ENCODE results near the gene SFXN4.
A peak's percentile ranks its signal among the peaks of the same experiment; 100 is the strongest.
"Not testable (repeated sequence)": the region's sequence is repeated elsewhere in the genome, so short reads cannot be mapped to it uniquely, and the experiment has no call there.

SFXN4 gene

DNA sequence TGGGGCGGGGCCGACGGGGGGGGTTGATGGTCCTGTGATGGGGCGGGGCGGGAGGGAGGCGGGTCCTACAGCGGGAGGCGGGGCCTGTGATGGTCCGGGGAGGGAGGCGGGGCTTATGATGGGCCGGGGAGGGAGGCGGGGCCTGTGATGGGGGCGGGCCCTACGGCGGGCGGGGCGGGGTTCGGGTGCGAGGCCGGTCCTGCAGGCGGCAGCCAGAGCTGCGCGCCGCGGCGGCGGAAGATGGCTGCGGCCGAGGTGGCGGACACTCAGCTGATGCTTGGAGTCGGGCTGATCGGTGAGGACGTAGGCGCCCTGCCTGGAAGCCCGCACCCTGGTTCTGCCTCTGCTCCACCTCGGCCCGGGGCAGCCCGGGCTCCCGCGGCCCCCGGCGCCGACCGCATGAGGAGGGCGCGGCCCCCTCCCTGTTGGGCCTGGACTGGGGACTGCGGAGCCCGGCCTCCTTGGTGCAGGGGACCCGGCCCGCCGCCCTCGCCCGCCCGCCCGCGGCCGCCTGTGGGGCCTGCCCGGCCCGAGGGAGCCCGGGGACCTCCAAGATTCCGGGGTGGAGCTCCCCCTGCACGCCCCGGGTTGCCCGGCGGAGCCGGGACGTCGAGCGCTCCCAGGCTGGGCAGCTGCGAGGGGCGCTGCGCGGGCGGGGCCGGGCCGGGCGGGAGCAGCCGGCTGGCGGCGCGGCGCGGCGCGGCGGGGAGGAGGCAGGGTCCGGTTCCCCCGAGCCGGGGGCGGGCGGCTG is 61.4 kb downstream of the SFXN4 start, which contains the start of gene DENND10:
Gene DENND10 (plus strand): TSS at position 211 of the 751 bp plus-strand sequence. CDS start 30 bp downstream, at position 241.
- peak; percentile 7 for DNase-seq

DNA sequence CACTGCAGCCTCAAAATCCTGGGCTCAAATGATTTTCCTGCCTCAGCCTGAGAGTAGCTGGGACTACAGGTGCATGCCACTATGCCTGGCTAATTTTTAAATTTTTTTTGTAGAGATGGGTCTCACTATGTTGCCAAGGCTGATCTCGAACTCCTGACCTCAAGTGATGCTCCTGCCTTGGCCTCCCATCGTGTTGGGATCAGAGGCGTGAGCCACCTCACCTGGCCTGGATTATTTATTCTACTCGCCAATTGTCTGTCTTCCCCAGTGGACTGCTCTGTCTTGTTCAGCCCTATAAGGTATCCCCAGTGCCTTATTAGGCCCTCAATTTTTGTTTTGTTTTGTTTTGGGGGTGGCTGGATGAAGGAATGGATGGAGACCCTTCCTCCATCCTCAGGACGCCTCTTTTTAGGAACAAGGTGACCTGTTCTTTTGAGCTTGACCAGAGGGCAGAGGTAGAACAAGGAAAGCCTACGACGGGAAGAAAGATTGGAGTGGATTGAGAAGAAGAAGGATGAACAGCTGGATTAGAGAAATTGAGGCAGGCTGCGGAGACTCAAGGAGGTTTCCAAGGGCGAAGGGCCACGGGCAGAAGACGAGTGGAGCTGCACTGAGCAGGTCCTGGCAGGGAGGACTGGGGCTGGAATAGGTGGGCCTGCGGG is 62.1 kb downstream of the SFXN4 start:
- no peak for DNase-seq

- no peak for DNase-seq
These were observed 64.0 kb downstream of the SFXN4 start for GRCh38 chr10:119101366-119102098.

- DNase-seq = no peak
These were observed 64.9 kb downstream of the SFXN4 start for GRCh38 chr10:119100434-119101238.

- no peak for DNase-seq
These were observed 66.9 kb downstream of the SFXN4 start for GRCh38 chr10:119098576-119098975.

- DNase-seq = not testable (repeated sequence)
These were observed 68.7 kb downstream of the SFXN4 start for GRCh38 chr10:119096641-119097415.

DNA sequence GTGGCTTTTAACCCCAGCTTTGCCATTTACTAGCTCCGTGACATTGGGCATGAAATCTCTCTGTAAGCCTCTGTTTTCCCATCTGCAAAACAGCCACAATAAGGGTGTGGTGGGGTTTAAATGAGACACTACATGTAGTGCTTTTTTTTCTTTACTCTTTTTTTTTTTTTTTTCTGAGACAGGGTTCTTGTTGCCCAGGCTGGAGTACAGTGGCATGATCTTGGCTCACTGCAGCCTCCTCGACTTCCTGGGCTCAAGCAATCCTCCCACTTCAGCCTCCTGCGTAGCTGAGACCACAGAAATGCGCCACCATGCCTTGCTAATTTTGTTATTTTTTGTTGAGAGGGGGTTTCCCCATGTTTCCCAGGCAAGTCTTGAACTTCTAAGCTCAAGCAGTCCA is 69.9 kb downstream of the SFXN4 start:
- DNase-seq = no peak

GRCh38 chr10:119090968-119091367 is 74.5 kb downstream of the SFXN4 start:
- DNase-seq = no peak
